HepG2 (cell line): ENCODE data around the gene PSMD1. TPM values are rescaled to one million over a fixed set of nuclear protein-coding genes. Genes with fewer than 3 reads are reported as not detected.

Experiments
- AKNA ChIP-seq: sonication (generic); formaldehyde crosslinking; IDR thresholded peaks from 2 replicates; pipeline ENCODE4 v1.4.0; 2020; ENCODE audit warnings: missing genetic modification reagents, borderline replicate concordance
- DRAP1 ChIP-seq: IDR thresholded peaks from 2 replicates; pipeline ENCODE4 v1.6.1; 2016; ENCODE audit warnings: missing genetic modification reagents, missing compliant biosample characterization
- HNRNPUL1 ChIP-seq: fragments of 200-400 bp; formaldehyde crosslinking; IDR thresholded peaks from 2 replicates; pipeline ENCODE4 v1.6.1; 2017; ENCODE audit warnings: low read depth, mild to moderate bottlenecking, low read length, moderate library complexity
- ISL2 ChIP-seq: sonication (generic); formaldehyde crosslinking; IDR thresholded peaks from 2 replicates; pipeline ENCODE4 v1.5.0; 2020; ENCODE audit warnings: missing genetic modification reagents
- RARG ChIP-seq: sonication (generic); formaldehyde crosslinking; IDR thresholded peaks from 2 replicates; pipeline ENCODE4 v1.4.0; 2020; ENCODE audit warnings: low read depth, mild to moderate bottlenecking, missing genetic modification reagents
- RORA ChIP-seq: sonication (generic); formaldehyde crosslinking; IDR thresholded peaks from 2 replicates; pipeline ENCODE4 v1.5.0; 2020; ENCODE audit warnings: mild to moderate bottlenecking, missing genetic modification reagents, moderate library complexity
- SMC3 ChIP-seq: IDR thresholded peaks from 2 replicates; pipeline ENCODE4 v1.6.1; 2011; ENCODE audit warnings: low read length, improper control_type of control experiment
- TBL1XR1 ChIP-seq: fragments of 150-350 bp; IDR thresholded peaks from 2 replicates; pipeline ENCODE4 v1.6.1; 2014; ENCODE audit warnings: borderline replicate concordance, low read length; ENCODE audit not compliant: partially characterized antibody
- ZFP90 ChIP-seq: sonication (generic); formaldehyde crosslinking; IDR thresholded peaks from 2 replicates; pipeline ENCODE4 v1.8.0; 2022; ENCODE audit warnings: missing genetic modification reagents, mild to moderate bottlenecking, inconsistent platforms, borderline replicate concordance
- ZHX2 ChIP-seq, 2 experiments: sonication (generic) in 1 of 2; formaldehyde crosslinking in 1 of 2; IDR thresholded peaks; 2 replicates each; pipeline versions ENCODE4 v1.6.1 to v1.9.0; 2014 to 2022; ENCODE audit warnings: antibody characterized with exemption in 1 of 2, borderline replicate concordance in 1 of 2, inconsistent platforms in 1 of 2, low read depth in 1 of 2, missing genetic modification reagents in 1 of 2
- ZMYM3 ChIP-seq: sonication (generic); formaldehyde crosslinking; IDR thresholded peaks from 2 replicates; pipeline ENCODE4 v1.5.1; 2020; ENCODE audit warnings: mild to moderate bottlenecking, missing genetic modification reagents
- ZNF101 ChIP-seq: sonication (generic); formaldehyde crosslinking; IDR thresholded peaks from 2 replicates; pipeline ENCODE4 v1.4.0; 2020; ENCODE audit warnings: mild to moderate bottlenecking, low read depth, missing genetic modification reagents, borderline replicate concordance
- ZNF615 ChIP-seq: sonication (generic); formaldehyde crosslinking; IDR thresholded peaks from 2 replicates; pipeline ENCODE4 v1.5.0; 2020; ENCODE audit warnings: mild to moderate bottlenecking, missing genetic modification reagents, borderline replicate concordance
- ZXDC ChIP-seq: sonication (generic); formaldehyde crosslinking; IDR thresholded peaks from 2 replicates; pipeline ENCODE4 v1.5.0; 2020; ENCODE audit warnings: mild to moderate bottlenecking, missing genetic modification reagents
- polyA plus RNA-seq, 8 experiments: library from polyadenylated mRNA; depleted of rRNA in 3 of 8; stranded (reverse) in 7 of 8; unstranded in 1 of 8; fragments of >200 nt; fragmentation: Illumina TruSeq in 4 of 8; extraction: Trizol in 4 of 8; gene quantifications; 2 replicates each; pipeline versions ENCODE4 v1.2.1 to v1.2.3, GENCODE V29; 2011 to 2016; ENCODE audit warnings: low read depth in 4 of 8, missing spikeins in 1 of 8, mixed read lengths in 1 of 8; ENCODE audit not compliant: insufficient read depth in 1 of 8
- total RNA-seq, 5 experiments: library from RNA; depleted of rRNA; stranded (reverse); fragments of >200 nt; fragmentation: Illumina TruSeq; extraction: Trizol; gene quantifications; 2 replicates each; pipeline ENCODE4 v1.2.3, GENCODE V29; 2016; ENCODE audit warnings: low read depth in 1 of 5

Gene PSMD1
- total and polyA plus RNA-seq, 2 of the 13 experiments (the other 11 are each of a cell fraction or from before 2014, with no cell fraction given) = 136 to 191 TPM

- peak; percentile 46; the same call in 1 of the 2 replicates for TF ChIP-seq ISL2 (CRISPR knock-in tag)
- 0 out of 2 replicates have a peak, but pooled peaks have one; percentile 21 for TF ChIP-seq DRAP1 (CRISPR knock-in tag)
- TF ChIP-seq AKNA (CRISPR knock-in tag) = no peak
- no peak for TF ChIP-seq TBL1XR1
- TF ChIP-seq ZNF101 (CRISPR knock-in tag) = no peak
- TF ChIP-seq ZNF615 (CRISPR knock-in tag) = no peak
- TF ChIP-seq ZHX2 (IDR thresholded peaks at IDR 0.05; ENCODE audit: low read depth) = no peak
- no peak for TF ChIP-seq ZHX2 (CRISPR knock-in tag; IDR thresholded peaks at IDR 0.05; ENCODE audit: borderline replicate concordance)
- TF ChIP-seq HNRNPUL1 = no peak
- TF ChIP-seq ZXDC (CRISPR knock-in tag) = no peak
- no peak for TF ChIP-seq RARG (CRISPR knock-in tag)
- TF ChIP-seq RORA (CRISPR knock-in tag) = no peak
- TF ChIP-seq SMC3 = no peak
- peak; percentile 58; the same call in 1 of the 2 replicates for TF ChIP-seq ZFP90
- 0 out of 2 replicates have a peak, but pooled peaks have one; percentile 3 for TF ChIP-seq ZMYM3 (CRISPR knock-in tag)
Measured at GRCh38 chr2:231047274-231047922, 9.3 kb upstream of the PSMD1 start (continued).
